HG03354 (cell line): ENCODE data around the gene GFY.
"Not testable (repeated sequence)": the region's sequence is repeated elsewhere in the genome, so short reads cannot be mapped to it uniquely, and the experiment has no call there.

Experiments used
- ATAC-seq: cut with Tn5 transposase; IDR thresholded peaks from one replicate; pipeline ENCODE4 v1.9.1; 2021; ENCODE audit warnings: mild to moderate bottlenecking; ENCODE audit not compliant: unreplicated experiment, poor library complexity, severe bottlenecking

The GFY gene

GRCh38 chr19:49463960-49464740 lies 39.0 kb downstream of the GFY start:
- ATAC-seq, result no peak

- ATAC-seq, result no peak
Measured at GRCh38 chr19:49465371-49465770, 40.2 kb downstream of the GFY start.

- ATAC-seq, result no peak
Measured at GRCh38 chr19:49468199-49468598, 43.0 kb downstream of the GFY start.

GRCh38 chr19:49468746-49469447 lies 43.7 kb downstream of the GFY start:
- ATAC-seq, result peak; percentile 64

- peak; percentile 41 for ATAC-seq
Measured at GRCh38 chr19:49469828-49470614, 44.8 kb downstream of the GFY start.

GRCh38 chr19:49470615-49470978 lies 45.4 kb downstream of the GFY start:
- no peak for ATAC-seq

GRCh38 chr19:49472936-49473335 lies 47.7 kb downstream of the GFY start:
- no peak for ATAC-seq

GRCh38 chr19:49473501-49473867 lies 48.3 kb downstream of the GFY start:
- not testable (repeated sequence) for ATAC-seq

- ATAC-seq, result peak; percentile 64
Measured at GRCh38 chr19:49473868-49474541, 48.8 kb downstream of the GFY start, which contains the start of gene FLT3LG. Gene FLT3LG, plus strand, starts transcription at chr19:49474215. Its CDS starts 425 bp downstream, at chr19:49474640.

GRCh38 chr19:49474542-49474924 lies 49.3 kb downstream of the GFY start:
- no peak for ATAC-seq

GRCh38 chr19:49475191-49475917 lies 50.2 kb downstream of the GFY start:
- ATAC-seq, result no peak

- ATAC-seq, result no peak
Measured at GRCh38 chr19:49475995-49476880, 51.0 kb downstream of the GFY start.
